Thoracic aorta (tissue), 2 donors: ENCODE results near the gene CNTN2. TPM values are rescaled to one million over a fixed set of nuclear protein-coding genes. Genes with fewer than 3 reads are reported as not detected.

Source experiments
- ATAC-seq: fragments of 150-250 bp; one replicate; pipeline ENCODE4 v1.8.0; 2017; ENCODE audit warnings: low read depth; ENCODE audit not compliant: insufficient number of reproducible peaks, low FRiP score
- DNase-seq: peaks from one replicate; pipeline ENCODE4 v3.0.0-alpha.2; 2020; ENCODE audit warnings: low spot score
- H3K27ac ChIP-seq, 2 donors: fragments of 200-600 bp; sonication (generic); 1 replicate in 1 of 2; 2 replicates in 1 of 2; pipeline ENCODE4 v1.5.1; 2016; ENCODE audit warnings: mild to moderate bottlenecking in 2 of 2, moderate library complexity in 2 of 2
- H3K27me3 ChIP-seq: fragments of 200-600 bp; sonication (generic); replicated peaks from 2 replicates; pipeline ENCODE4 v1.6.0; 2016; ENCODE audit warnings: mild to moderate bottlenecking; ENCODE audit not compliant: insufficient read depth
- H3K36me3 ChIP-seq: fragments of 200-600 bp; sonication (generic); one replicate; pipeline ENCODE4 v1.5.1; 2016
- H3K4me1 ChIP-seq, 2 donors: fragments of 200-600 bp; sonication (generic); 1 replicate in 1 of 2; 2 replicates in 1 of 2; pipeline versions ENCODE4 v1.5.1 to v1.6.0; 2016; ENCODE audit warnings: low read depth in 2 of 2, mild to moderate bottlenecking in 1 of 2; ENCODE audit not compliant: control insufficient read depth in 1 of 2
- H3K4me3 ChIP-seq: fragments of 200-600 bp; sonication (generic); 2 replicates; pipeline ENCODE4 v1.5.1; 2016; ENCODE audit warnings: mild to moderate bottlenecking
- H3K9me3 ChIP-seq: fragments of 200-600 bp; sonication (generic); 2 replicates; pipeline ENCODE4 v1.5.1; 2016
- CTCF ChIP-seq: fragments of 200-600 bp; sonication (generic); IDR thresholded peaks from one replicate; pipeline ENCODE4 v1.5.1; 2019; ENCODE audit warnings: antibody characterized with exemption
- total RNA-seq, 2 donors: library from RNA; depleted of rRNA; stranded (reverse); fragments of >200 nt; gene quantifications; one replicate each; pipeline versions ENCODE4 v1.1.0 to v1.2.3, GENCODE V29; 2016

Gene CNTN2
- total RNA-seq, 2 donors from 2014 or later, result 0.68 to 1.4 TPM

GRCh38 chr1:205073511-205073910 lies 30.5 kb downstream of the CNTN2 start:
- Histone ChIP-seq H3K4me1 (no peaks in the 10 kb centered on the region), H3K9me3 (no peaks in the 10 kb centered on the region), H3K36me3 (no peaks in the 10 kb centered on the region), H3K27me3 (no peaks in the 10 kb centered on the region), H3K27ac (no peak overlapping the region), H3K4me3 (no peak overlapping the region)
- ATAC-seq (no peak), DNase-seq (no peak)
- no peak for TF ChIP-seq CTCF

GRCh38 chr1:205074084-205074483 lies 31.1 kb downstream of the CNTN2 start:
- TF ChIP-seq CTCF, result no peak
- ATAC-seq (no peak), DNase-seq (no peak)
- H3K9me3 ChIP-seq, result no peaks in the 10 kb centered on the region
- H3K4me3 ChIP-seq, result no peak overlapping the region
- H3K36me3 ChIP-seq, result no peaks in the 10 kb centered on the region
- H3K4me1 ChIP-seq, result no peaks in the 10 kb centered on the region
- H3K27me3 ChIP-seq, result no peaks in the 10 kb centered on the region
- H3K27ac ChIP-seq, result no peak overlapping the region

- Histone ChIP-seq H3K36me3 (no peaks in the 10 kb centered on the region), H3K4me1 (no peaks in the 10 kb centered on the region), H3K4me3 (no peak overlapping the region), H3K27me3 (no peaks in the 10 kb centered on the region), H3K9me3 (no peaks in the 10 kb centered on the region), H3K27ac (no peak overlapping the region)
- DNase-seq (no peak), ATAC-seq (no peak)
- no peak for TF ChIP-seq CTCF
These were observed 31.5 kb downstream of the CNTN2 start for GRCh38 chr1:205074513-205074912.

GRCh38 chr1:205075642-205076155 lies 32.7 kb downstream of the CNTN2 start:
- Histone ChIP-seq H3K4me3 (no peak overlapping the region), H3K27me3 (no peaks in the 10 kb centered on the region), H3K9me3 (no peaks in the 10 kb centered on the region), H3K4me1 (no peaks in the 10 kb centered on the region), H3K27ac (no peak overlapping the region), H3K36me3 (no peaks in the 10 kb centered on the region)
- DNase-seq (no peak), ATAC-seq (no peak)
- TF ChIP-seq CTCF, result no peak

GRCh38 chr1:205076245-205076761 lies 33.3 kb downstream of the CNTN2 start:
- TF ChIP-seq CTCF, result no peak
- Histone ChIP-seq H3K4me1 (no peaks in the 10 kb centered on the region), H3K36me3 (no peaks in the 10 kb centered on the region), H3K27me3 (no peaks in the 10 kb centered on the region), H3K27ac (no peak overlapping the region), H3K4me3 (no peak overlapping the region), H3K9me3 (no peaks in the 10 kb centered on the region)
- no peak for ATAC-seq
- no peak for DNase-seq
